IMR-90 (cell line): ENCODE measurements around the gene TNFRSF11A.

ENCODE experiments used
- CTCF ChIP-seq: conservative IDR thresholded peaks from 2 replicates; pipeline ENCODE4 v1.5.1; 2012; ENCODE audit warnings: mild to moderate bottlenecking, low read depth, low read length, improper control_type of control experiment
- MAZ ChIP-seq: IDR thresholded peaks from 2 replicates; pipeline ENCODE4 v1.6.1; 2012; ENCODE audit warnings: low read depth, mild to moderate bottlenecking, low read length, improper control_type of control experiment, moderate library complexity, borderline replicate concordance
- POLR2A ChIP-seq: IDR thresholded peaks from 2 replicates; pipeline ENCODE4 v1.6.1; 2012; ENCODE audit warnings: mild to moderate bottlenecking, low read depth, low read length
- RAD21 ChIP-seq: IDR thresholded peaks from 2 replicates; pipeline ENCODE4 v1.6.1; 2012; ENCODE audit warnings: low read length, improper control_type of control experiment
- RCOR1 ChIP-seq: IDR thresholded peaks from 2 replicates; pipeline ENCODE4 v1.6.1; 2012; ENCODE audit warnings: mild to moderate bottlenecking, low read length, improper control_type of control experiment; ENCODE audit not compliant: insufficient replicate concordance
- RFX5 ChIP-seq: IDR thresholded peaks from 2 replicates; pipeline ENCODE4 v1.8.0; 2012; ENCODE audit warnings: low read depth, mild to moderate bottlenecking, low read length, moderate library complexity
- SMC3 ChIP-seq: fragments of 150-350 bp; IDR thresholded peaks from 2 replicates; pipeline ENCODE4 v1.6.1; 2016; ENCODE audit warnings: low read depth, mild to moderate bottlenecking, antibody characterized with exemption, low read length, moderate library complexity

- TF ChIP-seq CTCF (no peak), POLR2A (no peak), RFX5 (no peak), RCOR1 (no peak), SMC3 (no peak), RAD21 (no peak), MAZ (no peak)
Measured at GRCh38 chr18:62339106-62339988, 14.2 kb downstream of the TNFRSF11A start.
